ENCODE measurements around the gene TRHDE.

DNA sequence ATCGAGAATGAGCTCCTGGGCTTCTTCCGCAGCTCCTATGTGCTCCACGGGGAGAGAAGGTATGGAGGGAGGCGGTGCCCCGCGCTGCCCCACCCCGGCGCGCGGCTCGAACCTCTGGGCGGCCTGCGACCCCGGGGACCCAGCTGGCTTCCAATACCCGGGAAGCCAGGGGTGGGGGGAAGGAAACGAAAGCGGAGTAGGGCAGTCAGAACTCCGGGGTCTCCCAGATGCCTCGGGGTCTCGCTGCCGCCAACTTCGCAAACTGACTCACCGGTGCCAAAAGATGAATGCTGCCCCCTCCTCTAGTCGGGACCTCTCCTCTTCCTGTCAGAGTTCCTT lies 1.3 kb downstream of the TRHDE start:
- no peak for TF ChIP-seq ZNF768 (tag by site-specific recombination; IDR thresholded peaks at IDR 0.05)
- no peak for TF ChIP-seq PRDM1 (tag by site-specific recombination; IDR thresholded peaks at IDR 0.05)
- TF ChIP-seq ATF2 (tag by site-specific recombination; IDR thresholded peaks at IDR 0.05; ENCODE audit: low read depth) = no peak
- TF ChIP-seq SETDB1 (IDR thresholded peaks at IDR 0.05; ENCODE audit: insufficient read length, low read length) = no peak
- no peak for TF ChIP-seq CTCF (tag by site-specific recombination; IDR thresholded peaks at IDR 0.05)
- TF ChIP-seq ZSCAN30 (tag by site-specific recombination; IDR thresholded peaks at IDR 0.05) = no peak
